Keratinocyte (primary cell): ENCODE data around the gene NACAD.

Source experiments
- EZH2 ChIP-seq: IDR thresholded peaks from one replicate; pipeline ENCODE4 v1.6.1; 2012; ENCODE audit warnings: inconsistent platforms, mild to moderate bottlenecking, low read length, moderate library complexity
- TF ChIP-seq, protein P1 (sequence below), 3 experiments: IDR thresholded peaks in 1 of 3; conservative IDR thresholded peaks in 1 of 3; optimal IDR thresholded peaks in 1 of 3; 2 replicates in 2 of 3; 3 replicates in 1 of 3; pipeline versions ENCODE3 to v1.5.1; 2011; ENCODE audit warnings: low read length in 3 of 3, mild to moderate bottlenecking in 3 of 3, moderate library complexity in 2 of 3, control low read depth in 1 of 3, inconsistent platforms in 1 of 3; ENCODE audit not compliant: insufficient read depth in 2 of 3; ENCODE audit errors: extremely low read depth in 1 of 3

GRCh38 chr7:45136106-45137060, 47.6 kb upstream of the NACAD start:
- no peak for TF ChIP-seq EZH2
- TF ChIP-seq, protein P1, sequence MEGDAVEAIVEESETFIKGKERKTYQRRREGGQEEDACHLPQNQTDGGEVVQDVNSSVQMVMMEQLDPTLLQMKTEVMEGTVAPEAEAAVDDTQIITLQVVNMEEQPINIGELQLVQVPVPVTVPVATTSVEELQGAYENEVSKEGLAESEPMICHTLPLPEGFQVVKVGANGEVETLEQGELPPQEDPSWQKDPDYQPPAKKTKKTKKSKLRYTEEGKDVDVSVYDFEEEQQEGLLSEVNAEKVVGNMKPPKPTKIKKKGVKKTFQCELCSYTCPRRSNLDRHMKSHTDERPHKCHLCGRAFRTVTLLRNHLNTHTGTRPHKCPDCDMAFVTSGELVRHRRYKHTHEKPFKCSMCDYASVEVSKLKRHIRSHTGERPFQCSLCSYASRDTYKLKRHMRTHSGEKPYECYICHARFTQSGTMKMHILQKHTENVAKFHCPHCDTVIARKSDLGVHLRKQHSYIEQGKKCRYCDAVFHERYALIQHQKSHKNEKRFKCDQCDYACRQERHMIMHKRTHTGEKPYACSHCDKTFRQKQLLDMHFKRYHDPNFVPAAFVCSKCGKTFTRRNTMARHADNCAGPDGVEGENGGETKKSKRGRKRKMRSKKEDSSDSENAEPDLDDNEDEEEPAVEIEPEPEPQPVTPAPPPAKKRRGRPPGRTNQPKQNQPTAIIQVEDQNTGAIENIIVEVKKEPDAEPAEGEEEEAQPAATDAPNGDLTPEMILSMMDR (optimal IDR thresholded peaks at IDR 0.05 in 1 of 3, IDR thresholded peaks at IDR 0.05 in 1 of 3, conservative IDR thresholded peaks at IDR 0.05 in 1 of 3; ENCODE audit: extremely low read depth in 1 of 3, insufficient read depth in 2 of 3, low read length in 3 of 3): peak; percentile 75 to 84 (median 80)
